Ascending aorta (tissue), 2 donors: ENCODE data around the gene NDST1. TPM values are rescaled to one million over a fixed set of nuclear protein-coding genes. Genes with fewer than 3 reads are reported as not detected.

Experiments used
- DNase-seq, 2 donors: peaks; one replicate each; pipeline ENCODE4 v3.0.0-alpha.2; 2019; ENCODE audit warnings: low spot score in 2 of 2
- H3K27ac ChIP-seq, 2 donors: fragments of 200-600 bp; sonication (generic); one replicate each; pipeline ENCODE4 v1.5.1; 2016 to 2017; ENCODE audit warnings: mild to moderate bottlenecking in 1 of 2
- H3K27me3 ChIP-seq: fragments of 200-600 bp; sonication (generic); one replicate; pipeline ENCODE4 v1.5.1; 2017
- H3K36me3 ChIP-seq, 2 donors: fragments of 200-600 bp; sonication (generic); one replicate each; pipeline ENCODE4 v1.5.1; 2016
- H3K4me1 ChIP-seq, 2 donors: fragments of 200-600 bp; sonication (generic); one replicate each; pipeline ENCODE4 v1.5.1; 2016 to 2017; ENCODE audit warnings: mild to moderate bottlenecking in 1 of 2
- H3K4me3 ChIP-seq, 2 donors: fragments of 200-600 bp; sonication (generic); one replicate each; pipeline ENCODE4 v1.5.1; 2016 to 2017; ENCODE audit warnings: mild to moderate bottlenecking in 1 of 2
- H3K9me3 ChIP-seq, 2 donors: fragments of 200-600 bp; sonication (generic); one replicate each; pipeline ENCODE4 v1.5.1; 2016
- intact Hi-C: fragments of 100-400 bp; cut with DNase I; formaldehyde crosslinking; loops from one replicate; pipeline ENCODE4 v1.15.1; 2023
- total RNA-seq: library from RNA; depleted of rRNA; stranded (reverse); fragments of >200 nt; gene quantifications from one replicate; pipeline ENCODE4 v1.1.0, GENCODE V29; 2016
- TF ChIP-seq, protein P1 (sequence below), 3 experiments: fragments of 200-600 bp in 2 of 3; fragments of 450-650 bp in 1 of 3; sonication (generic) in 2 of 3; IDR thresholded peaks; one replicate each; pipeline ENCODE4 v1.5.1; 2016 to 2019; ENCODE audit warnings: antibody characterized with exemption in 3 of 3, mild to moderate bottlenecking in 1 of 3, moderate library complexity in 1 of 3

The NDST1 gene
- total RNA-seq, 1 donor from 2014 or later: 71.5 TPM

DNA sequence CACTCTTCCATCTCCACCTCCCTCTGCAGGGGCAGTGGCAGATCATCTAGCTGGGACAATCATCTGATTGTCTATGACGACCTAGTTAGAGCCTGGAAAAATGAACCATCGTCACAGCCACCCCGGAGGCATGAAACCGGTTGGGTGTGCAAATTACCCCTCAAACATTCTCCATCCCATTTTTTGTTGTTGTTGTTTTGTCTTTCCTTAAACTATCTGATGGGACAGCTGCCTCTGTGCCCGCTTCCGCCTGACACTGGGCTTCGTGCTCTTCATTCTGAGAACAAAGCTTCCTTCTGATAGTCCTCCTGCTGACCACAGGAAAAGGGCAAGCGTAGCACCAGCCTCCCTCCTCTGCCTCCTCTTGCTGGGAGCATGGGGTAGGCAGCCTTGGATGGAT lies 7.0 kb upstream of the NDST1 start:
- no peaks in the 10 kb centered on the region for H3K27me3 ChIP-seq
- DNase-seq: no peak
- TF ChIP-seq, protein P1, sequence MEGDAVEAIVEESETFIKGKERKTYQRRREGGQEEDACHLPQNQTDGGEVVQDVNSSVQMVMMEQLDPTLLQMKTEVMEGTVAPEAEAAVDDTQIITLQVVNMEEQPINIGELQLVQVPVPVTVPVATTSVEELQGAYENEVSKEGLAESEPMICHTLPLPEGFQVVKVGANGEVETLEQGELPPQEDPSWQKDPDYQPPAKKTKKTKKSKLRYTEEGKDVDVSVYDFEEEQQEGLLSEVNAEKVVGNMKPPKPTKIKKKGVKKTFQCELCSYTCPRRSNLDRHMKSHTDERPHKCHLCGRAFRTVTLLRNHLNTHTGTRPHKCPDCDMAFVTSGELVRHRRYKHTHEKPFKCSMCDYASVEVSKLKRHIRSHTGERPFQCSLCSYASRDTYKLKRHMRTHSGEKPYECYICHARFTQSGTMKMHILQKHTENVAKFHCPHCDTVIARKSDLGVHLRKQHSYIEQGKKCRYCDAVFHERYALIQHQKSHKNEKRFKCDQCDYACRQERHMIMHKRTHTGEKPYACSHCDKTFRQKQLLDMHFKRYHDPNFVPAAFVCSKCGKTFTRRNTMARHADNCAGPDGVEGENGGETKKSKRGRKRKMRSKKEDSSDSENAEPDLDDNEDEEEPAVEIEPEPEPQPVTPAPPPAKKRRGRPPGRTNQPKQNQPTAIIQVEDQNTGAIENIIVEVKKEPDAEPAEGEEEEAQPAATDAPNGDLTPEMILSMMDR (IDR thresholded peaks at IDR 0.05): no peak
- peak overlapping the region; percentile 86 to 91 for H3K27ac ChIP-seq
- H3K36me3 ChIP-seq: no peaks in the 10 kb centered on the region
- peaks cover 27 to 91% of the 10 kb centered on the region in 2 donors for H3K4me1 ChIP-seq
- no peaks in the 10 kb centered on the region for H3K9me3 ChIP-seq
- intact Hi-C loops: loop anchor here (5.0 kb wide), 1 partner anchor 46 kb away; no protein-coding TSS in a partner anchor
- H3K4me3 ChIP-seq: no peak overlapping the region

DNA sequence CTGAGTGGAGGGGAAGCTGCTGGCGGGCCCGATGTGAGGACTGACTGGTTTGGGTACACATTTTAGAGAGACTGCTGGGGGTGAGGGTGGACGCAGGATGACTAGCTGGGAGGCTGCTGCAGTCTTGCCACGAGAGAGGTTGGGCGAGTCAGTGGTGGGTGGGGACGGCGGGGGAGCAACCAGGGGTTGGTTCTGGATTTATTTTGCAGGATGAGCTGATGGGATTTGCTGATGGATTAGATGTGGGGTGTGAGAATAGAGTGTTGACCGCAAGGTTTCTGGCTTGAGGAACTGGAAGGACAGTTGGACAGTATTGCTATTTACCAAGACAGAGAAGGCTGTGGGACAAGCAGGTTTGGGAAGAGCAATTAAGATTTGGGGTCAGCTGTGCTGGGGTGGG lies 5.8 kb upstream of the NDST1 start:
- peak overlapping the region; percentile 86 to 91 for H3K27ac ChIP-seq
- TF ChIP-seq, protein P1 (IDR thresholded peaks at IDR 0.05): no peak
- H3K9me3 ChIP-seq: no peaks in the 10 kb centered on the region
- peaks cover 32 to 93% of the 10 kb centered on the region in 2 donors for H3K4me1 ChIP-seq
- H3K27me3 ChIP-seq: no peaks in the 10 kb centered on the region
- no peak overlapping the region for H3K4me3 ChIP-seq
- H3K36me3 ChIP-seq: no peaks in the 10 kb centered on the region
- intact Hi-C loops: loop anchor here (5.0 kb wide), 1 partner anchor 45 kb away; no protein-coding TSS in a partner anchor
- DNase-seq: no peak

DNA sequence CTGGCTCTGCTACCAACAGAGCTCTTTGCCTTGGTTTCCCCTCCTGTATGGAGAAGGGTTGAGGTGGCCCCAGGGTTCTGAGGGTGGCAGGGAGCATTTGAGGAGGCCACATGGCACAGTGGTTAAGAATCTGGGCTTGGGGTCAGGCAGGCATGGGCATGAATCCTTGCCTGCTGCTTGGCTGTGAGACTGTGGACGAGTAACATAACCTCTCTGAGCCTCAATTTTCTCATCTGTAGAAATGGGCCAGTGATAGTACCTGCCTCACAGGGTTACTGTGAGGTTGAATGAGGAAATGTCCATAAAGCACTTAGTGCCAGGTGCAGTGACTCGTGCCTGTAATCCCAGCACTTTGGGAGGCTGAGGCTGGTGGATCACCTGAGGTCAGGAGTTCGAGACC lies 5.1 kb upstream of the NDST1 start:
- peak overlapping the region; percentile 86 to 91 for H3K27ac ChIP-seq
- TF ChIP-seq, protein P1 (IDR thresholded peaks at IDR 0.05): no peak
- H3K36me3 ChIP-seq: no peaks in the 10 kb centered on the region
- intact Hi-C loops: loop anchor here (5.0 kb wide), 1 partner anchor 44 kb away; no protein-coding TSS in a partner anchor
- H3K4me3 ChIP-seq: no peak overlapping the region
- peaks cover 33 to 94% of the 10 kb centered on the region in 2 donors for H3K4me1 ChIP-seq
- no peaks in the 10 kb centered on the region for H3K27me3 ChIP-seq
- DNase-seq: no peak
- no peaks in the 10 kb centered on the region for H3K9me3 ChIP-seq

DNA sequence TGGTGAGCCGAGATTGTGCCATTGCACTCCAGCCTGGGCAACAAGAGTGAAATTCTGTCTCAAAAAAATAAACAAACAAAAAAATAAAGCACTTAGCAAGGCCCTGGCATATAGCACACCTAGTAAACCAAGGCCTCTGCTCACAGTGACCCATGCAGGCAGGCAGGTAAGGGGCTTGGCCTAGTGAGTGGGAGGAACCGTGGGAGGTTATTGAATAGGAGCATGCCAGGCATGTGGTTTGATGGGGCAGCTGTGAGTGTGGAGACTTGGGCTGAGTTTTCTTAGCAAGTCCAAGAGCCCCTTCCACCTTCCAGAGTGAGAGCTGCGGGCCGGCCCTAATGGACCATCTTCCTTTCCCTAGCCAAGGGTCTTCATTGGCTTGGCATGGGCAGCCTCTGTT lies 4.5 kb upstream of the NDST1 start:
- Histone ChIP-seq H3K4me3 (no peak overlapping the region), H3K27ac (peak overlapping the region; percentile 86 to 91), H3K4me1 (peaks cover 29 to 94% of the 10 kb centered on the region in 2 donors), H3K9me3 (no peaks in the 10 kb centered on the region), H3K36me3 (no peaks in the 10 kb centered on the region), H3K27me3 (no peaks in the 10 kb centered on the region)
- DNase-seq: no peak
- intact Hi-C loops: loop anchor here (5.0 kb wide), 1 partner anchor 44 kb away; no protein-coding TSS in a partner anchor
- TF ChIP-seq, protein P1 (IDR thresholded peaks at IDR 0.05): no peak

DNA sequence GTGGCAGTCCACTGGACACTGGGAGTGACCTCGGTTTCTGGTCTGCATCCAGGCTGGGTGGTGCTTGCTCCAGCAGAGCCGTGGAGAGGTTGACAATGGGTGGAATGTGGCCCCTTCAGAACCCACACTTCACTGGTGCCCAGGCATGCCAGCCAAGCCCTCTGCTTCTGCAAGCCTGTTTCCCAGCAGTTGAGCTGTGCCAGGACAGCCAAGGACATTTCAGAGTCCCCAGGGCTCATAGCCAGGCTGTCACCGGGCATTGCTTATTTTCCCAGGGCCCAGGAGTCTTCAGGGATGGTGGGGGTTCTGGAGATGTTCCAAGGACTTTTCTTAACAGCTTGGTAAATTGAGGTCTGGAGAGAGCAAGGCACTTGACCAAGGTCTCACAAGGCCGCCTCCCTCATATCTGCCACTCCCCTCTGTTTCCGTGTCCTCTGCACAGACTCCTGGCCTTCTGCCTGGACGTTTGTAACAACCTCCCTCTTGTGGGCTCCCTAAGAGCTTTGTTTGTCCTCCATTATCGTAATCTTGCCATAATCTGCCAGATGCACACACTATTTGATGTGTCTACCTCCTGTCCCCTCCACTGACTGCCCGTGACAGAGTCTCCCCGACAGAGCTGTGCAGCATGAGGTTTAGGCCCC lies 3.8 kb upstream of the NDST1 start:
- DNase-seq: no peak
- intact Hi-C loops: loop anchor here (5.0 kb wide), 1 partner anchor 43 kb away; no protein-coding TSS in a partner anchor
- H3K4me3 ChIP-seq: no peak overlapping the region
- no peaks in the 10 kb centered on the region for H3K27me3 ChIP-seq
- no peaks in the 10 kb centered on the region for H3K9me3 ChIP-seq
- peak overlapping the region; percentile 86 to 91 for H3K27ac ChIP-seq
- TF ChIP-seq, protein P1 (IDR thresholded peaks at IDR 0.05): no peak
- H3K36me3 ChIP-seq: no peaks in the 10 kb centered on the region
- peaks cover 25 to 94% of the 10 kb centered on the region in 2 donors for H3K4me1 ChIP-seq
